ENCODE measurements around the gene SWAP70.

The SWAP70 gene

GRCh38 chr11:9771071-9771511 lies 107.2 kb downstream of the SWAP70 start:
- H3K4me1 ChIP-seq (ENCODE audit: control insufficient read depth, insufficient read depth, low read length), result peaks cover 28% of the 10 kb centered on the region
- H3K9ac ChIP-seq (ENCODE audit: low read depth, low read length), result no peak overlapping the region
- H3K9me3 ChIP-seq (replicated peaks; ENCODE audit: low read length), result no peaks in the 10 kb centered on the region
- no peaks in the 10 kb centered on the region for H3K36me3 ChIP-seq (ENCODE audit: insufficient read depth, low read length)
- H3K4me3 ChIP-seq (ENCODE audit: low read length), result no peak overlapping the region
- H3K4me2 ChIP-seq (ENCODE audit: low read length), result no peak overlapping the region
- no peaks in the 10 kb centered on the region for H3K27me3 ChIP-seq (ENCODE audit: control insufficient read depth, insufficient read depth, low read length)

- Histone ChIP-seq H3K4me3 (ENCODE audit: low read length) (no peak overlapping the region), H3K9me3 (replicated peaks; ENCODE audit: low read length) (no peaks in the 10 kb centered on the region), H3K36me3 (ENCODE audit: insufficient read depth, low read length) (no peaks in the 10 kb centered on the region), H3K4me2 (ENCODE audit: low read length) (no peak overlapping the region), H3K4me1 (ENCODE audit: control insufficient read depth, insufficient read depth, low read length) (peaks cover 27% of the 10 kb centered on the region), H3K27me3 (ENCODE audit: control insufficient read depth, insufficient read depth, low read length) (no peaks in the 10 kb centered on the region), H3K9ac (ENCODE audit: low read depth, low read length) (no peak overlapping the region)
Measured at GRCh38 chr11:9772218-9772617, 108.3 kb downstream of the SWAP70 start.

DNA sequence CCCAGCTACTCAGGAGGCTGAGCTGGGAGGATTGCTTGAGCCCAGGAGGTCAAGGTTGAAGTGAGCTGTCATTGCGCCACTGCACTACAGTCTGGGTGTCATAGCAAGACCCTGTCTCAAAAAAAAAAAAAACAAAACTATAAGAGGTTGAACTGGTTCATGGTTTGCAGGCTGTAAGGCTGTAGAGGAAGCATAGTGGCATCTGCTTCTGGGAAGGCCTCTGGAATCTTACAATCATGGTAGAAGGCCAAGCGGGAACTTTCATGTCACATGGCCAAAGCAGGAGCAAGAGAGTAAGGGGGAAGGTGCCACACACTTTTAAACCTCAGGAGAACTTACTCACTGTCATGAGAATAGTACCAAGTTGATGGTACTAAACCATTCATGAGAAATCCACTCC lies 109.6 kb downstream of the SWAP70 start:
- Histone ChIP-seq H3K9me3 (replicated peaks; ENCODE audit: low read length) (no peaks in the 10 kb centered on the region), H3K4me2 (ENCODE audit: low read length) (no peak overlapping the region), H3K9ac (ENCODE audit: low read depth, low read length) (no peak overlapping the region), H3K36me3 (ENCODE audit: insufficient read depth, low read length) (peaks cover 2% of the 10 kb centered on the region), H3K4me1 (ENCODE audit: control insufficient read depth, insufficient read depth, low read length) (peaks cover 27% of the 10 kb centered on the region), H3K4me3 (ENCODE audit: low read length) (no peak overlapping the region), H3K27me3 (ENCODE audit: control insufficient read depth, insufficient read depth, low read length) (no peaks in the 10 kb centered on the region)

DNA sequence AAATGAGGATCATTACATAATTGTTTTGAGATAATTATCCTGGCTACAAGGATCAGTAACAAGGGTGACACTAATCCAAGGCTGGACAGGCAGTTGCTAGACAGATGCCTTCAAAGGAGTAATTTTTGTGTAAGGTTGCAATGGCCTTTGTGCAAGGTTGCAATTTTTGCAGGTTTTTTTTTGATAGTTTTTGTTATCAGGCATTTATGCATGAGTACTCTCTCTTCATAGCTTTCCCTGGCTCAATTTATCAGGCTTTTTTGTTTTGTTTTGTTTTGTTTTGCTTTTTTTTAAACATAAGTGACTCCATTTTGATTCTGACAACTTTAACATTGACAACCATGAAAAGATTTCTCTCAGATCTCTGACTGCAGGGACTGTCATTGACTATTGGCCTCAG lies 110.2 kb downstream of the SWAP70 start:
- no peaks in the 10 kb centered on the region for H3K9me3 ChIP-seq (replicated peaks; ENCODE audit: low read length)
- H3K4me1 ChIP-seq (ENCODE audit: control insufficient read depth, insufficient read depth, low read length), result peaks cover 27% of the 10 kb centered on the region
- H3K4me3 ChIP-seq (ENCODE audit: low read length), result no peak overlapping the region
- H3K36me3 ChIP-seq (ENCODE audit: insufficient read depth, low read length), result peaks cover 3% of the 10 kb centered on the region
- H3K9ac ChIP-seq (ENCODE audit: low read depth, low read length), result peak overlapping the region; percentile 6
- no peak overlapping the region for H3K4me2 ChIP-seq (ENCODE audit: low read length)
- no peaks in the 10 kb centered on the region for H3K27me3 ChIP-seq (ENCODE audit: control insufficient read depth, insufficient read depth, low read length)

GRCh38 chr11:9774591-9775397 lies 110.9 kb downstream of the SWAP70 start:
- H3K4me1 ChIP-seq (ENCODE audit: control insufficient read depth, insufficient read depth, low read length), result peaks cover 27% of the 10 kb centered on the region
- peak overlapping the region; percentile 37 for H3K9ac ChIP-seq (ENCODE audit: low read depth, low read length)
- H3K4me2 ChIP-seq (ENCODE audit: low read length), result peak overlapping the region; percentile 57
- no peaks in the 10 kb centered on the region for H3K9me3 ChIP-seq (replicated peaks; ENCODE audit: low read length)
- peaks cover 10% of the 10 kb centered on the region for H3K36me3 ChIP-seq (ENCODE audit: insufficient read depth, low read length)
- H3K27me3 ChIP-seq (ENCODE audit: control insufficient read depth, insufficient read depth, low read length), result no peaks in the 10 kb centered on the region
- no peak overlapping the region for H3K4me3 ChIP-seq (ENCODE audit: low read length)

DNA sequence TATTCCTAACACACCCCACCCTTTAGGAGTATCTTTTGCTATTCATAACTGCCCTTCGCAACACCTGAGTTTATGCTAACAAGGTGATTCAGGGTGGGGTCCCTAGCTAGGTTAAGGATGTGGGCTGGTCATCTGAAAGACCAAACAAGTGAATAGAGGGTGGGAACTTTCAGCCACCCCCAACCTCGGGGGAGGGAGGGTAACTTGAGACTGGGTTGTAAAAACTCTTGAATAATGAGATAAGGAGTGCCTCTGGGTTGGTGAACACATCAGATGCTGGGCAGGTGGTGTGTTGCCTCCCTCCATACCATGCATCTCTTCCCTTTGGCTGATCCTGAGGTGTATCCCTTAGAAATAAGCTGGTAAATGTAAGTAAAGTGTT lies 111.5 kb downstream of the SWAP70 start:
- peaks cover 16% of the 10 kb centered on the region for H3K36me3 ChIP-seq (ENCODE audit: insufficient read depth, low read length)
- peak overlapping the region; percentile 37 for H3K9ac ChIP-seq (ENCODE audit: low read depth, low read length)
- no peaks in the 10 kb centered on the region for H3K9me3 ChIP-seq (replicated peaks; ENCODE audit: low read length)
- no peaks in the 10 kb centered on the region for H3K27me3 ChIP-seq (ENCODE audit: control insufficient read depth, insufficient read depth, low read length)
- H3K4me2 ChIP-seq (ENCODE audit: low read length), result peak overlapping the region; percentile 57
- H3K4me1 ChIP-seq (ENCODE audit: control insufficient read depth, insufficient read depth, low read length), result peaks cover 27% of the 10 kb centered on the region
- no peak overlapping the region for H3K4me3 ChIP-seq (ENCODE audit: low read length)

- peaks cover 24% of the 10 kb centered on the region for H3K36me3 ChIP-seq (ENCODE audit: insufficient read depth, low read length)
- H3K27me3 ChIP-seq (ENCODE audit: control insufficient read depth, insufficient read depth, low read length), result no peaks in the 10 kb centered on the region
- no peak overlapping the region for H3K4me2 ChIP-seq (ENCODE audit: low read length)
- H3K4me3 ChIP-seq (ENCODE audit: low read length), result no peak overlapping the region
- no peaks in the 10 kb centered on the region for H3K9me3 ChIP-seq (replicated peaks; ENCODE audit: low read length)
- H3K9ac ChIP-seq (ENCODE audit: low read depth, low read length), result no peak overlapping the region
- H3K4me1 ChIP-seq (ENCODE audit: control insufficient read depth, insufficient read depth, low read length), result peaks cover 27% of the 10 kb centered on the region
Measured at GRCh38 chr11:9776203-9776602, 112.3 kb downstream of the SWAP70 start.

DNA sequence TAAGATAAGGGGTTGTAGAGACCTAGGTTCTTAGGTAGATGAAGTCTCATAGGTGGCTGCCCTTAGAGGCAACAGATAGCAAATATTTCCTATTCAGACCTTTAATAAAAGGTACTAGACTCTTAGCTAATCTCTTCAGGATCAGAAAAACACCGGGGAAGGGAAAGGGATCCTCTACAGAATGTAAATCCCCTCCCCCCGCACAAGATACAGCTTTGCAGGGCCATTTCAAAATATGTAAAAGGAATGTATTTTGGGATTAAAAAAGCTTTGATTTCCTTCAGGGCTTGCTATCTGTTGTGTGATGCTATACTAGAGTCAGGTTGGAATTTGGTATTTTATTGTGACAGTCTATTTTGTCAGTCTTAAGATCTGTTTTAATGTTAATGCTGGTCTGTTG lies 113.2 kb downstream of the SWAP70 start:
- Histone ChIP-seq H3K36me3 (ENCODE audit: insufficient read depth, low read length) (peaks cover 27% of the 10 kb centered on the region), H3K9me3 (replicated peaks; ENCODE audit: low read length) (no peaks in the 10 kb centered on the region), H3K4me3 (ENCODE audit: low read length) (no peak overlapping the region), H3K4me2 (ENCODE audit: low read length) (no peak overlapping the region), H3K9ac (ENCODE audit: low read depth, low read length) (no peak overlapping the region), H3K4me1 (ENCODE audit: control insufficient read depth, insufficient read depth, low read length) (peaks cover 27% of the 10 kb centered on the region), H3K27me3 (ENCODE audit: control insufficient read depth, insufficient read depth, low read length) (no peaks in the 10 kb centered on the region)

- Histone ChIP-seq H3K36me3 (ENCODE audit: insufficient read depth, low read length) (peaks cover 27% of the 10 kb centered on the region), H3K4me1 (ENCODE audit: control insufficient read depth, insufficient read depth, low read length) (peaks cover 27% of the 10 kb centered on the region), H3K9me3 (replicated peaks; ENCODE audit: low read length) (no peaks in the 10 kb centered on the region)
Measured at GRCh38 chr11:9777525-9777924, 113.6 kb downstream of the SWAP70 start.

GRCh38 chr11:9780929-9781328 lies 117.1 kb downstream of the SWAP70 start:
- Histone ChIP-seq H3K36me3 (ENCODE audit: insufficient read depth, low read length) (peaks cover 46% of the 10 kb centered on the region), H3K27me3 (ENCODE audit: control insufficient read depth, insufficient read depth, low read length) (no peaks in the 10 kb centered on the region), H3K9ac (ENCODE audit: low read depth, low read length) (no peak overlapping the region), H3K9me3 (replicated peaks; ENCODE audit: low read length) (no peaks in the 10 kb centered on the region), H3K4me3 (ENCODE audit: low read length) (no peak overlapping the region), H3K4me1 (ENCODE audit: control insufficient read depth, insufficient read depth, low read length) (peaks cover 6% of the 10 kb centered on the region), H3K4me2 (ENCODE audit: low read length) (no peak overlapping the region)

More at GRCh38 chr11:9777525-9777924, 113.6 kb downstream of the SWAP70 start:
- no peak overlapping the region for H3K9ac ChIP-seq (ENCODE audit: low read depth, low read length)
- H3K27me3 ChIP-seq (ENCODE audit: control insufficient read depth, insufficient read depth, low read length), result no peaks in the 10 kb centered on the region
- H3K4me2 ChIP-seq (ENCODE audit: low read length), result no peak overlapping the region
- H3K4me3 ChIP-seq (ENCODE audit: low read length), result no peak overlapping the region

GRCh38 chr11:9783986-9784385 lies 120.1 kb downstream of the SWAP70 start:
- Histone ChIP-seq H3K4me2 (ENCODE audit: low read length) (no peak overlapping the region), H3K4me1 (ENCODE audit: control insufficient read depth, insufficient read depth, low read length) (peaks cover 22% of the 10 kb centered on the region), H3K27me3 (ENCODE audit: control insufficient read depth, insufficient read depth, low read length) (no peaks in the 10 kb centered on the region), H3K4me3 (ENCODE audit: low read length) (no peak overlapping the region), H3K36me3 (ENCODE audit: insufficient read depth, low read length) (peaks cover 51% of the 10 kb centered on the region), H3K9ac (ENCODE audit: low read depth, low read length) (no peak overlapping the region), H3K9me3 (replicated peaks; ENCODE audit: low read length) (no peaks in the 10 kb centered on the region)
